ENCODE data around the gene FGF19.

FGF19 gene

DNA sequence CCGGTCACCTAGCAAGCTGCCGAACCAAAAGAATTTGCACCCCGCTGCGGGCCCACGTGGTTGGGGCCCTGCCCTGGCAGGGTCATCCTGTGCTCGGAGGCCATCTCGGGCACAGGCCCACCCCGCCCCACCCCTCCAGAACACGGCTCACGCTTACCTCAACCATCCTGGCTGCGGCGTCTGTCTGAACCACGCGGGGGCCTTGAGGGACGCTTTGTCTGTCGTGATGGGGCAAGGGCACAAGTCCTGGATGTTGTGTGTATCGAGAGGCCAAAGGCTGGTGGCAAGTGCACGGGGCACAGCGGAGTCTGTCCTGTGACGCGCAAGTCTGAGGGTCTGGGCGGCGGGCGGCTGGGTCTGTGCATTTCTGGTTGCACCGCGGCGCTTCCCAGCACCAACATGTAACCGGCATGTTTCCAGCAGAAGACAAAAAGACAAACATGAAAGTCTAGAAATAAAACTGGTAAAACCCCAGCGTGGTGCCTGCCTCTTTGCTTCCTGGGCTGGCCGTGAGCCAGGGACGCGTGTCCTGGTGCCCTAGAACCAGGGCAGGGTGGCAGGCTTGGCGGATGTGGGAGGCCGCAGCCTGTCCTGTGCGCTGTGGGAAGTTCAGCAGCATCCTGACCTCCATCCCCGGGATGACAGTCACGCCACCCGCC, 49.7 kb downstream of the FGF19 start:
- DNase-seq: no peak

DNA sequence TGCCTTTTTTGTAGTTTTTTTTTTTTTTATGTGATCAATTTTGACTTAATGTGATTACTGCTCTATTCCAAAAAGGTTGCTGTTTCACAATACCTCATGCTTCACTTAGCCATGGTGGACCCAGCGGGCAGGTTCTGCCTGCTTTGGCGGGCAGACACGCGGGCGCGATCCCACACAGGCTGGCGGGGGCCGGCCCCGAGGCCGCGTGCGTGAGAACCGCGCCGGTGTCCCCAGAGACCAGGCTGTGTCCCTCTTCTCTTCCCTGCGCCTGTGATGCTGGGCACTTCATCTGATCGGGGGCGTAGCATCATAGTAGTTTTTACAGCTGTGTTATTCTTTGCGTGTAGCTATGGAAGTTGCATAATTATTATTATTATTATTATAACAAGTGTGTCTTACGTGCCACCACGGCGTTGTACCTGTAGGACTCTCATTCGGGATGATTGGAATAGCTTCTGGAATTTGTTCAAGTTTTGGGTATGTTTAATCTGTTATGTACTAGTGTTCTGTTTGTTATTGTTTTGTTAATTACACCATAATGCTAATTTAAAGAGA, 50.3 kb downstream of the FGF19 start:
- DNase-seq: no peak

DNA sequence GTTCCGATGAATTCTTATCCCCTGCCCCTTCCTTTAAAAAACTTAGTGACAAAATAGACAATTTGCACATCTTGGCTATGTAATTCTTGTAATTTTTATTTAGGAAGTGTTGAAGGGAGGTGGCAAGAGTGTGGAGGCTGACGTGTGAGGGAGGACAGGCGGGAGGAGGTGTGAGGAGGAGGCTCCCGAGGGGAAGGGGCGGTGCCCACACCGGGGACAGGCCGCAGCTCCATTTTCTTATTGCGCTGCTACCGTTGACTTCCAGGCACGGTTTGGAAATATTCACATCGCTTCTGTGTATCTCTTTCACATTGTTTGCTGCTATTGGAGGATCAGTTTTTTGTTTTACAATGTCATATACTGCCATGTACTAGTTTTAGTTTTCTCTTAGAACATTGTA, 50.8 kb downstream of the FGF19 start:
- no peak for DNase-seq

DNA sequence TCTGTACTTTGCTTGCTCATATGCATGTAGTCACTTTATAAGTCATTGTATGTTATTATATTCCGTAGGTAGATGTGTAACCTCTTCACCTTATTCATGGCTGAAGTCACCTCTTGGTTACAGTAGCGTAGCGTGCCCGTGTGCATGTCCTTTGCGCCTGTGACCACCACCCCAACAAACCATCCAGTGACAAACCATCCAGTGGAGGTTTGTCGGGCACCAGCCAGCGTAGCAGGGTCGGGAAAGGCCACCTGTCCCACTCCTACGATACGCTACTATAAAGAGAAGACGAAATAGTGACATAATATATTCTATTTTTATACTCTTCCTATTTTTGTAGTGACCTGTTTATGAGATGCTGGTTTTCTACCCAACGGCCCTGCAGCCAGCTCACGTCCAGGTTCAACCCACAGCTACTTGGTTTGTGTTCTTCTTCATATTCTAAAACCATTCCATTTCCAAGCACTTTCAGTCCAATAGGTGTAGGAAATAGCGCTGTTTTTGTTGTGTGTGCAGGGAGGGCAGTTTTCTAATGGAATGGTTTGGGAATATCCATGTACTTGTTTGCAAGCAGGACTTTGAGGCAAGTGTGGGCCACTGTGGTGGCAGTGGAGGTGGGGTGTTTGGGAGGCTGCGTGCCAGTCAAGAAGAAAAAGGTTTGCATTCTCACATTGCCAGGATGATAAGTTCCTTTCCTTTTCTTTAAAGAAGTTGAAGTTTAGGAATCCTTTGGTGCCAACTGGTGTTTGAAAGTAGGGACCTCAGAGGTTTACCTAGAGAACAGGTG, 51.8 kb downstream of the FGF19 start:
- DNase-seq: no peak

DNA sequence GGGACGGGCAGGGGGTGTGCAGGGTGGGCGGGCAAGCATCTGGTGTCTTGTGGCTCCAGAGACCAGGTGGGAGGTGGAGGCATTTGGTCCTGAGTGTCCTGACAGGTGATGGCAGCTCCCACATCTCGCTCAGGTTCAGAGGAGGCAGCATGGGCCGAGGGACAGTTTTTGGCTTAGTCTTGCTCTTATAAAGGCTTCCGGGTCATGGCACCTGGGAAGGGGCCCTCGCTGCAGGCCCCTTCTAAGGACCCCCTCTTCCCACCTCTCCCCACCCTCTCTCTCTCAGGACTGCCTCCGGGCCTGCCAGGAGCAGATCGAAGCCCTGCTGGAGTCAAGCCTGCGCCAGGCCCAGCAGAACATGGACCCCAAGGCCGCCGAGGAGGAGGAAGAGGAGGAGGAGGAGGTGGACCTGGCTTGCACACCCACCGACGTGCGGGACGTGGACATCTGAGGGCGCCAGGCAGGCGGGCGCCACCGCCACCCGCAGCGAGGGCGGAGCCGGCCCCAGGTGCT, 52.9 kb downstream of the FGF19 start:
- DNase-seq: no peak

DNA sequence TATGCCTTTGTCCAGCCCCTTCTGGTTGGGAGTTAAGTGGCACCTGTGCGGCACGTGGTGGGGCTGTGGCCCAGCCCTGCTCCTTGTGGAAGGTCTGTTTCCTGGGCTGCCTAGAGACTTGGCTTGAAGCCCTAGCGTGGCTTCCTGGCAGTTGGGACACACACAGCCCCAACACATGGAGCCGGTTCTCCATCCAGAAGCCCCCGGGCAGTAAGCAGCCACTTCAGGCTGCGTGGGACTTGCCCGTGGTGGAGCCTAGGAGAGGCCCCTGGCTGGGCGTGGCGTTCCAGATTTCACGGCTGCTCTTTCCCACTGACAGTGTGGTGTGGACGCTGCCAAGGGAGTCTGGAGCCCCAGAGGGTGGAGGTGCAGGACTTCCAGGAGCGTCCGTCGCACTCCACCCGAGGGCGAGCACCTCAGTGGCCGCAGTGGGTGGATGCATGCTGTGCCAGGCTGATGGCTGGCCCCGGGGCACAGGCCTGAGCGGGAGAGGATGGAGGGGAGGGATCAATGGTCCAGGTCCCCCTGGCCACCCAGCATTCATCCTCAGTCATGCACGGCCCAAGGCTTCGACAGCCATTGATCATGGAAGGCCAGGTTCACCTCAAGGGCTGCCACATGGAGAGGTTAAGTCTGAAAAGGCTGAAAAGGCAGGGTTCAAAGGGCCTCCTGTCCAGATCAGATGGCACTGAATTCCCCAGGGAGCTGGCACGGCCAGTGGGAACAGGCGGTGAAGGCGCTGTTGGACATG, 53.6 kb downstream of the FGF19 start:
- no peak for DNase-seq

DNA sequence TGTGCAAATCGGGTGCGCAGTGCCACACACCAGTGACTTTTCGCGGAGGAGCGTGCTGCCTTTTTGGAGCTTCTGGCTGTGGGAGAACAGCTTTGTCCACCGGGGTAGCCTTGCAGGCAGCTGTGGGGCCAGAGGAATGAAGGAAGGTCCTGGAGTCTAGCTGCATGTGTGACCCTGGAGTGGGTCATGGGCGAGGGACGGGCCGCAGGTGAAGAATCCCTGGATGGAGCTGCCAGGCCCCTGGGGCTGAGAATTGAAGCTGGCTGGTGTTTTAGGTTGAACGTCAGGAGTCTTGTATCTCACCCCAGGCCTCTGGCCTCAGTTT, 54.3 kb downstream of the FGF19 start:
- no peak for DNase-seq

DNA sequence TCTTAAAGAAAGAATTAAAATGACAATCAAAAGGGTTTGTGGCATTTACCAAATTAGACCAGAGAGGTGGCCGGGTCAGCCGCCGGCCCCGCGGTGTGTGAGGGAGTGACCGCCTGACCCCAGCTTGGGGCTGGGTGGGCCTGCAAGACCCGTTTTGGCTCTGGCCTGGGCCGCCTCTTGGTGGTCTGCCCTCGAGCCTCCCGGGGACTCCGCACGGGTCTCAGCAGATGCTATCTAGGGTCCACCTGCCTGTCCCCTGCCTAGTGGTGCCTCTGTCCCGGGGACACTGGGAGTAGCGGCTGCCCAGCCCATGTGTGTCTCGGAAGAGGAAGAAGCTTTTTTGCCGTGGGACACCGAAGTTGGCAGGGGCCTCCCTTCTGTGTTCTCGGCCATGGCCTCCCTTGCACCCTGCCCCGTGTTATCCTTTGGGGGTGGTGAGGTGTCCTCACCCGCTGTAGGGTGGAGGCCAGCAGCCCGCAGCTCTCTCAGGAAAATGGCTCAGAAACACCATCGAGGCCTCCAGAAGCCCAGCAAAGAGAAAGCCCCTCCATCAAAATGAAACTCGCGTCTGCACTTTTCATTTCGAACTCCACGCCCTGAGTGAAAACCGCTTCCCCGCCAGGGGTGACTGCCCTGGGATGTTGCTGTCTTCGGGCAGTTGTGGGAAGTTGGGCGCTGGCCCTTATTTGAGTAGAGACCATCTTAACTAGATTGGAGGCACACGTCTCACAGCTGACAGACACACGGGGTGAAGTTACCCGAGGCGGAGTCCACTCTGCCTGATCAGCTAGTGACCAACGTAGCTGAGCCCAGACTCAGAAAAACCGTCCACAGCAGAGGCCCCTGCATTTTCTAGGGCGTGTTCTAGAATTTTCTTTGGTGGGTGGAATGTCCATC, 54.9 kb downstream of the FGF19 start:
- DNase-seq: no peak

Measured in activated CD4-positive, alpha-beta T cell treated with anti-CD3 and anti-CD28 coated beads, Interleukin-2, amount 50 U/mL, for 4 hours (primary cell).